Calu3 (cell line): ENCODE measurements around the gene TMEM147. TPM values are rescaled to one million over a fixed set of nuclear protein-coding genes. Genes with fewer than 3 reads are reported as not detected.

Source experiments
- BruUV-seq: library from RNA; stranded (reverse); fragments of 400-500 nt; replicated peaks from 2 replicates; lab custom pipeline; 2021; lab: Mats Ljungman, UMichigan
- CTCF ChIA-PET: fragments of 300-600 bp; sonication (Branson Sonifier 250); formaldehyde crosslinking; loops from one replicate; lab custom pipeline; 2022; ENCODE audit warnings: antibody characterized with exemption; lab: Charles Lee
- DNase-seq: peaks from one replicate; pipeline ENCODE4 v3.0.0; 2022
- H3K27ac Mint-ChIP-seq: one replicate; pipeline ENCODE4 v1.8.0; 2022; ENCODE audit warnings: mixed read lengths; ENCODE audit not compliant: unreplicated experiment
- H3K27me3 Mint-ChIP-seq: one replicate; pipeline ENCODE4 v1.8.0; 2022; ENCODE audit warnings: mixed read lengths; ENCODE audit not compliant: unreplicated experiment
- H3K36me3 Mint-ChIP-seq: one replicate; pipeline ENCODE4 v1.8.0; 2022; ENCODE audit warnings: mild to moderate bottlenecking, moderate library complexity, mixed read lengths; ENCODE audit not compliant: insufficient read depth, unreplicated experiment
- H3K4me1 Mint-ChIP-seq: one replicate; pipeline ENCODE4 v1.8.0; 2022; ENCODE audit warnings: mild to moderate bottlenecking, low read depth, mixed read lengths; ENCODE audit not compliant: unreplicated experiment
- H3K4me3 Mint-ChIP-seq: one replicate; pipeline ENCODE4 v1.8.0; 2022; ENCODE audit warnings: mild to moderate bottlenecking, low read depth, moderate library complexity, mixed read lengths; ENCODE audit not compliant: unreplicated experiment
- H3K9me3 Mint-ChIP-seq: one replicate; pipeline ENCODE4 v1.8.0; 2022; ENCODE audit warnings: low read depth, mixed read lengths; ENCODE audit not compliant: unreplicated experiment
- CTCF ChIP-seq: fragments of 200-600 bp; IDR thresholded peaks from one replicate; pipeline ENCODE4 v1.8.0; 2022; ENCODE audit warnings: antibody characterized with exemption; ENCODE audit not compliant: unreplicated experiment
- intact Hi-C: fragments of 100-400 bp; cut with micrococcal nuclease; formaldehyde crosslinking; loops from one replicate; pipeline ENCODE4 v1.10.0; 2022; ENCODE audit not compliant: unreplicated experiment
- total RNA-seq: library from RNA; stranded (reverse); gene quantifications from 2 replicates; pipeline ENCODE4 v1.2.3, GENCODE V29; 2022

Gene TMEM147
- total RNA-seq, 1 experiment from 2014 or later: 118 TPM

- H3K27me3 Mint-ChIP-seq: peaks cover 19% of the 10 kb centered on the region
- CTCF ChIA-PET: interaction anchor here (1.0 to 1.8 kb wide), 4 partner anchors 39 to 166 kb away, joined by 3 to 4 read pairs (median 4); no protein-coding TSS in a partner anchor
- intact Hi-C loops: loop anchor here (5.0 kb wide), 1 partner anchor 37 kb away; the partner anchor contains the start of gene DMKN
These were observed 3.9 kb downstream of the TMEM147 start for GRCh38 chr19:35549174-35549788.

GRCh38 chr19:35549879-35550523 lies 4.6 kb downstream of the TMEM147 start:
- peaks cover 26% of the 10 kb centered on the region for H3K27me3 Mint-ChIP-seq
- peaks cover 42% of the 10 kb centered on the region for H3K36me3 Mint-ChIP-seq
- H3K9me3 Mint-ChIP-seq: no peaks in the 10 kb centered on the region
- H3K4me1 Mint-ChIP-seq: peaks cover 28% of the 10 kb centered on the region
- no peak overlapping the region for H3K4me3 Mint-ChIP-seq
- intact Hi-C loops: loop anchor here (5.0 kb wide), 1 partner anchor 38 kb away; the partner anchor contains the start of gene DMKN
- no peak for DNase-seq
- no peak overlapping the region for H3K27ac Mint-ChIP-seq
- CTCF ChIA-PET: no interaction called here
- no peak for TF ChIP-seq CTCF
- no TSS peak for BruUV-seq

More at GRCh38 chr19:35549174-35549788, 3.9 kb downstream of the TMEM147 start:
- no peaks in the 10 kb centered on the region for H3K9me3 Mint-ChIP-seq
- DNase-seq: peak; percentile 72
- H3K4me1 Mint-ChIP-seq: peaks cover 28% of the 10 kb centered on the region
- no TSS peak for BruUV-seq
- TF ChIP-seq CTCF: peak; percentile 58
- no peak overlapping the region for H3K27ac Mint-ChIP-seq
- H3K4me3 Mint-ChIP-seq: no peak overlapping the region
- peaks cover 48% of the 10 kb centered on the region for H3K36me3 Mint-ChIP-seq

- Mint-ChIP-seq H3K4me3 (no peak overlapping the region), H3K36me3 (peaks cover 29% of the 10 kb centered on the region), H3K27me3 (peaks cover 38% of the 10 kb centered on the region), H3K27ac (no peak overlapping the region), H3K4me1 (peaks cover 24% of the 10 kb centered on the region), H3K9me3 (no peaks in the 10 kb centered on the region)
- no TSS peak for BruUV-seq
- DNase-seq: no peak
- CTCF ChIA-PET: no interaction called here
- intact Hi-C loops: no loop called here
- no peak for TF ChIP-seq CTCF
These were observed 5.8 kb downstream of the TMEM147 start for GRCh38 chr19:35551091-35551810.

GRCh38 chr19:35552534-35553384 lies 7.3 kb downstream of the TMEM147 start:
- intact Hi-C loops: no loop called here
- Mint-ChIP-seq H3K4me3 (no peak overlapping the region), H3K4me1 (peaks cover 13% of the 10 kb centered on the region), H3K27me3 (peaks cover 50% of the 10 kb centered on the region), H3K36me3 (peaks cover 14% of the 10 kb centered on the region), H3K9me3 (no peaks in the 10 kb centered on the region), H3K27ac (no peak overlapping the region)
- CTCF ChIA-PET: no interaction called here
- no TSS peak for BruUV-seq
- TF ChIP-seq CTCF: no peak
- DNase-seq: no peak
